Measurements from ENCODE around the gene NFIX.

NFIX gene

GRCh38 chr19:13010038-13010991, 15.0 kb downstream of the NFIX start:
- DNase-seq, result peak; percentile 50 to 81 (median 63)

DNA sequence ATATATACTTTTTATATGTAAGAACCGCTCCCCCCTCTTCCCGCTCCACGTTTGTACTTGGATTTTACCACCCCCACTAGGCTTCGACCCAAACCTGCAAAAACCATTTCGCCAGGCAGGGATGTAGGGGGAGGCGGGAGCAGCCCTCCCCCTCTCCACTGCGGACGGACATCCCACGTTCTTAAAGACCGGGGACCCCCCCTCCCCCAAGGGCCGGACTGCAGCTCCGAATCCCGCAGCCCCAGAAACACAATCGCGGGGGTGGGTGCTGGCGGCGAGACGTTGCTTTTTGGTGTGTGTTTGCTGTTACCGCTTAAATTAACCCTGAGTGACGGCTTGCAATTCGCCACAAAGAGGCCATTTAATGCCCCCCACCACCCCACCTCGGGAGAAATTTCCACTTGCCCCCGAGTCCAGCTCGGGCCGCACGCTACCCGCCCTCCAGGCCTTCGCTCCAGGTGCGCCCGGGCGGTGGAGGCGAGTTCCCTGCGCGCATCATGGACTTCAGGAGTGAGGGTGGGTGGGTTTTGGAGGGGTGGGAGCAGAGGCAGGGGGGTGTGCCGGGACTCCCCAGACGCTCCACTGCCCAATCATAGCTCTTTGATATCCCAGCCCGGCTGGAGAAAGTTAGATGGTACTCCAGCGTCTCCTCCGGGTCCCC, 15.8 kb downstream of the NFIX start:
- no peak for DNase-seq

DNA sequence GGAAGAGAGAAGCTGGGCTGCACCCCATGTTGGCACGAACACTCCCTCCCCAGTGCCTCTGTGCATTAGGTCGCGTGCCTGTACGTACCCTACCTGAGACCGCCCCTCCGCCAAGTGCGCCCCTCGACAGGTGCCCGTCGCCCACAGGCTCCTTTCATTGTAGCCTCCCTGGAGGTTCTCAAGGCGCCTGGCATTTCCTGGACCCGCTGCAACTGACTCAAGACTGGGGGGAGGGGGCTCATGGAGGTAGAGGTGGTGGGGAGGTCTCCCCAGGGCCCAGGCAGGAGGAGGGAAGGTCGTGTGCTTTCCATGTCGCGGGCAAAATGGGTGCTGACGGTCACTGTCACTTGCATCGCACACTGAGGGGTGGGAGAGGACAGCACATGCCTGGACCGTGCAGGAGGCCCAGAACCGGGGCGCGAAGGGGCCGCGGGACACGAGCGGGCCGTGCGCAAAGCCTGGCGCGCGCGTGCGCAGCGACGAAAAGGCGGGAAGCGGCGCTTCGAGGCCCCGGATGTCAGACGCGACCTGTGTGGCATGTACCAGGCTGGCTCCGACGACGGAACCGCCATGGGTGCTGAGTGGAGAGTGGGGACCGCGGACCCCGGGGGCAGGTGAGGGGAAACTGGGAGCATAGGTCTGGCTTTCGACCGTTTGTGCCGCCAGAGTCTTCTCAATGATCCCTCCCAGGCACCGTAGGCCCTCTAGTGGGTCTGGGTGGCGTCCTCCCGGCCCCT, 16.5 kb downstream of the NFIX start:
- peak in 1 of 3 donors; percentile 33 for DNase-seq

- no peak for DNase-seq
These were observed 17.1 kb downstream of the NFIX start for GRCh38 chr19:13012390-13012689.

DNA sequence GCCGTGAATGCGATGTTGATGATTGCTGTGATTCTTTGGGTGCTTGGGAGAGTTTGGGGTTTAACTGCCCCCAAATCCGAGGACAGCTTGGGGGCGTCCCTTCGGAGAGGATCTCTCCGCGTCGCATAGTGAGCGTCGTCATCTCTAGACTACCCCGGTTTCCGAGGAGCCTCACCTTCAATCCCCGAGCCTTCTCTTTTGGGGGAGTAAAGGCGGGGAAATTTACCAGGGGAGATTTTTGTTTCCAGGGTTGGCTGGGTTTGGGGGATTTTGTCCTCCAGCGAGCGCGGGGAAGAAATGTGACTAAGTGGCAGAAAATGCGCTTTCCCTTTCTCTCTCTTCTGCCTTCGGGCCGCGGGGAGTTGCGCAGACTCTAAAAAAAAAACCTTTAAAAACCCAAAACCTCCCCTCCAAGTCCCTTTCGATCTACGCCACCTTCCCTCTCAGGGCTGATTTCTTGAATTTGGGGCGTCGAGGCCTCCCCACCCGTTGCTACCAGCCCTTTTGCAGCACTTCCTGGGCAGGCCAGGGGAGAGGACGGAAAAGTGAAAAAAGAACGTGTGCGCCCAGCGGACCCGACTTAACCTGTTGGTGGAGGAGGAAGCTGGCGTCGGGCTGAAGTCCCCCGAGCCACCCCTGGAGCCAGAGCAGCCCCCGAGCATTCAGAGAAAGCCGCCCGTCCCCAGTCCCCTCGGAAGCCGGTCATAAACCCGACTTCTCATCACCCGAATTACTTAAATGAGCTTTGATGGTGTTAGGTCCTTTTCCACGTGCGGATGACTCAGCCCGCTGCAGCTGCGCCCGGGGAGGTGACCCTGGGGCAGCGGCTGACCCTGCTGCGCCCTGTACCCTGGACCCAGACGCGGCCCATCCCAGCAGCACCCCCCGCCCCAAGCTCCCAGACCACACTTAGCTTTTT, 17.7 kb downstream of the NFIX start:
- DNase-seq, result peak; percentile 85 to 92 (median 90)

GRCh38 chr19:13013649-13014048, 18.4 kb downstream of the NFIX start:
- DNase-seq, result peak in 1 of 3 donors; percentile 22

DNA sequence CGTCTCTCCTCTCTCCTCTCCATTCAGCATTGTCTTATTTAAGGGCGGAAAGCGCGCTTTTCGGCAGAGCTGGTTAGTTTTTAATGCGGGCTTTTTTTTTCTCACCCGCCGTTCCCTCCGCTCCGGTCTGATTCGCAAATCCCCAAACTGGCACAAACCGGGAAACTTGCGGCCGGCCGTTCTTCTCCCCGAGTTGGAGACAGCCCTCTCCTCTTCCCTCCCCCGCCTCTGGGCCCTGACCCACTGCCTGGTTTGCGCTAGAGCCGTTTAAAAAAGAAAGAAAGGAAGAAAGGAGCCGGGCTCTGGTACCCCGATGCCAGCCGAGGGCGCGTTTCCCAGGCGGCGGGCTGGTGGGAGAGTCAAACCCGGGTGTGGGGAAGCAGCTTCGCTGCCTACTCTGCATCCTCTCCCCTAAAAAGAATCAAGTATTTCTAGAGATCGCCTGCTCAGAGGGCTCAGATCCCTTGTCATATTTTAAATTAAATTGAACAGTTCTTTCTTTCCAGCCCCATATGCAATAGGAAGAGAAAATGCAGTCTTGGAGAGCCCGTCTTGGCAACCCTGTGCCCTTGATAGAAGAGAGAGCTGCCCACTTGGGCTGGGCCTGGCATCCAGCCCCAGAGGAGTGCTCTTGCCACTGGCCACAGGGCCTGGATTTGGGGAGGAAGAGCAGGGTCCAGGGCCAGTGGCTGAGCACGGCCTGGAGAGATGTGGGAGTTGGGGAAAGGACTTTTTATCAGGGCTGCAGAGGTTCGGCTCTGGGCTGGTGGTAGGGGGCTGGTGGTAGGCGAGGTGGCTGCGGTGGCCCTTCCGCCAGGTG, 19.0 kb downstream of the NFIX start:
- peak; percentile 48 to 77 (median 61) for DNase-seq

DNA sequence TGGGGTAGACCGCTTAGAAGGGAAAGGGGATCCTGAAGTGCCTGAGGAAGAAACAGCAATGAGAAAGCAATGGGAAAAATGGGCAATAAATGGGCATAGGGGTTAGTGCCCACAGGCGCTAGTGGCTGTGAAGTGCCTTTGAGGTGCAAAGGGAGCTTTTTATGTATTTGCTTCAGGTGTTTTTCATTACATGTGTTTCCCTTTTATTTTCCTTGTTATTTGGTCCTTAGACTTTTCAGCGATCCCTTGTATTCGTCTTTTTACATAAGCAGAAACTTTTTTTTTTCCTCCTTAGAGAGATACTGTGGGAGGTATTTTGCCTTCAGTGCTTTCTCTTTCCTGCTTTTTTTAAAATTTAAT, 19.6 kb downstream of the NFIX start:
- no peak for DNase-seq

DNA sequence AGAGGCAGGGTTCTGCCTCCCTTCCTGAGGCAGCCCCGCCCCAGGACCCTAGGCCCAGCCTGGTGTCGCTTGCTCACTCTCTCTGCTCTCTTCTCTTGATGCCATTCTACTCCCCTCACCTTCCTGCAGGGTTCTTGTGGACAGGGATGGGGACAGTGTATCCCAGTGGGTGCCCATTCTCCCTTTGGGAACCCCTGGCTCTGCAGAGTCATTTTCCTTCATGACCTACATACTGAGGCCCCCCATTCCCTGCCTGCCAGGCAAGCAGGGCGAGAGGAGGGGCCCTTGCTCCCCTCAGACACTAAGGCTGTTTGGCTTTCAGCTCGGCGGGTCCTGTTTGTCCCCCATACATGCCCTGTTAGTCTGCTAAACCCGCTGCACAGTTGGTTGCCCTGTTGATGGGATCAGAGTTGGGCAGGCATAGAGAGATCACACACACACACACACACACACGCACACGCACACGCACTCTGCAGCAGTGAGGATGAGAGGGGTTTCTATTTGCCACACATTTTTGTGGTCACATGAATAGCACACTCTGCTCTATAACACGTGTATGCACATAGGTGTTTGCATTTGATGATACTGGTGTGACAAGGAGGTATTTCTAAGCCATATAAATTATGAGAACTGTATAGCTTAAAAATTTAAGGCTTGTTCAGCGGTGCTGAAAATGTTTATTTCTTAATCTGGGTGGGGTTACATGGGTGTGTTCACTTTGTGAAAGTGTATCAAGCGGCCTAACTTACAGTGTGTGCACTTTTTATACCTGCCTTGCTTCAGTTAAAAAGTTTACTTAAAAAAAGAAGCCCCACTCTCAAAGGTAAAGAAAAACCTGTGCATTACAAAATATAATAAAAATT, 20.3 kb downstream of the NFIX start:
- no peak for DNase-seq

- DNase-seq, result no peak
These were observed 21.0 kb downstream of the NFIX start for GRCh38 chr19:13016245-13016627.

DNA sequence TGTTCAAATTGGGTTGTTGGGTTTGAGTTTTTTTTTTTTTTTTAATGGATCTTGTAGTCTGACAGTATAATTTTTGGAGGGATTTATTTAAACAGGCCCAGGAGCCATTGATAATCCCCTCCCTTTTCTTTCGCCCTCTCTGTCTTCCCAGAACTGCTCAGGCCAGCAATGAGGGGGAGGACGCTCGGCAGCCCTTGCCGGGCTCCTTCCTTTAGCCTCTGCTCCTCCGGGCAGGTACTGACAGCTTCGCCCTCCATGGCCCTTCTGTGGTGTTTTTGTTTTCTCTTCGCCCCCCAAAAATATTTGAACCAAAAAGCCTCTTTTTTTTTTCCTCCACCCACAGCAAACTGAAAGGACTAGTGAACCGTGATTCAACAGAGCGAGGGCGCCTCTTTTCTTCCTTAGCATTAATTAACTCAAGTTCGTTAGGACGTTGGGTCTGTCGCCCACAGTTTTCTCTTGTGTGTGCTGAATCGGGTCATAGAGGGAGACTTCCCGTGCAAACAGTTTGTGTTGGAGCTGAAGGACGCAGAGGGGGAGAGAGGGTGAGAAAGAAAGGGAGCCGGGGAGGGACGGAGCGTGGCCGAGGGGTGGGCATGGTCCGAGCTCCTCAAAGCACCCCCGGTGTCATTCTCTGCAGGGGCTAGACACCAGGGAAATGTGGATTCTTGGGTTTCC, 21.5 kb downstream of the NFIX start:
- DNase-seq, result no peak

DNA sequence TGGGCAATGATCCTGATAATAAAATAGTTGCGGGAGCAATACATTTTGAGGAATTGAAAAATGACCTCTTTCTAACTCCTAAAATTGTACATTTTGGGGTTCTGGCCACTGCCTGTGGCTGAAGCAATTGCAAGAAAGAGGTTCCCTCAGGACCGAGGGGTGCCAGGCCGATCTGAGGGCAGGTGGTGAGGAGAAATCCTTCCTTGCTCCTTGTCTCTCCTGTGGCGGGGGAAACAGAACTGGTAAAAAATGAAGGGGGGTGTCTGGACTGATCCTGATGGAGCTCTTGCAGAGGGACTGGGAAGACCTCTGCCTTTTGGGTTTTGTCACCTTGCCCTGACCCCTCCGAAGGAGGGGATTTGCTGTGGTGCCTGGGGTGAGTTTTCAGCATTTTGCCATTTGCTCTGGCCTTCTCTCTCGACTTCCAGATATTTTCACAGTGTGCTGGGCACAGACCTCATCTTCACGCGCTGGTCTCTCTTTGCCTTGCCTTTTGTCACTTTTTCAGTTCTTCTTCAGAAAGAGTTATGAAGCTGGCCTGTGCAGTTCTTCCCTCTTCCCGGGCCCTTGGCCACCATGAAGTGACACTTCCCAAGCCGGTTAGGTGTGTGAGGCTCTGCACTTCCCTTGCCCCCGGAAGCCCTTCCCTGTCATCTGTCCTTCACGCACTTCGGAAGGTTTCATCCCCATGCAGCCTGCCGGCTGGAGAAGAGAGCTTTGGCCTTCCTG, 22.2 kb downstream of the NFIX start:
- no peak for DNase-seq

DNA sequence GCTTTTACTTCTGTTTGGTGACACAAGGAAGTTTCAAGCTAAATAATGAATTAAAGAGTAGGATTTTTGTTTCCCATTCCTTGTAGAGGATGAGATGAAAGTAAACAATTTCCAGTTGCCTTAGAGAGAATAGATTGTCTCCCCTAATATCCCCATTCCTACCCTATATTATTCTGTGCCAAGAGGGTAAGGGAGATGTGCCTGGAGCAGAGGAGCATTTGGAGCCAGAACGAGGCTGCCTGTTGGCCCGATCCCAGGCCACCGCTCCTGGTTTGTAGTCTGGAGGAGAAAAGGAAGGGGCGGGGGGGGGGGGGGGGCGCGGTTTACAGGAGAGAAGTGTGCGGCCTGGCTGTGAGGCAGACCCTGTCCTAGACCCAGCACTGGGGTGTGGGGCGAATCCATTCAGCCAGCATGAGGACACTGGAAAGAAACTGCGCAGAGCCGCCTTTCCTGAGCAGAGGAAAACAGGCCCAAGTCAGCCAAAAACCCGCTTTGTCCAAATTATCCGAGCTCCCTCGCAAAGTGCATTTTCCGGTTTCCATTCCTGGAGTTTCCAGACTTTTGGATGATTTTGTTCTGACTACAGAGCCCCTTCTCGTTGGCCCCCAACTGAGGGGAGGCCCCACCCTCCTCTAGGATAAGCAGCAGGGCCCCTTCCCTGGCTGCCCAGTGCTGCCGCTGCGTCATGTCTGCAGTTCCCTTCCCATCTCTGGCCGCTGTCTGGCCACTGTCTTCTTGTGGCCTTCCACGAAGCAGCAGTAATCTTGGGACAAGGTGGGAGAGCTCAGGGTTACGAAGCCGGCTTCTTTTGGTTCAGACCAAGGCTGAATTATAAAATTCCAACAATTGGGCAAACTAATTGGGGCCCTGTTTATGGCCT, 23.0 kb downstream of the NFIX start:
- no peak for DNase-seq

GRCh38 chr19:13019332-13019731, 24.1 kb downstream of the NFIX start:
- no peak for DNase-seq

GRCh38 chr19:13020002-13020414, 24.7 kb downstream of the NFIX start:
- DNase-seq, result no peak

DNA sequence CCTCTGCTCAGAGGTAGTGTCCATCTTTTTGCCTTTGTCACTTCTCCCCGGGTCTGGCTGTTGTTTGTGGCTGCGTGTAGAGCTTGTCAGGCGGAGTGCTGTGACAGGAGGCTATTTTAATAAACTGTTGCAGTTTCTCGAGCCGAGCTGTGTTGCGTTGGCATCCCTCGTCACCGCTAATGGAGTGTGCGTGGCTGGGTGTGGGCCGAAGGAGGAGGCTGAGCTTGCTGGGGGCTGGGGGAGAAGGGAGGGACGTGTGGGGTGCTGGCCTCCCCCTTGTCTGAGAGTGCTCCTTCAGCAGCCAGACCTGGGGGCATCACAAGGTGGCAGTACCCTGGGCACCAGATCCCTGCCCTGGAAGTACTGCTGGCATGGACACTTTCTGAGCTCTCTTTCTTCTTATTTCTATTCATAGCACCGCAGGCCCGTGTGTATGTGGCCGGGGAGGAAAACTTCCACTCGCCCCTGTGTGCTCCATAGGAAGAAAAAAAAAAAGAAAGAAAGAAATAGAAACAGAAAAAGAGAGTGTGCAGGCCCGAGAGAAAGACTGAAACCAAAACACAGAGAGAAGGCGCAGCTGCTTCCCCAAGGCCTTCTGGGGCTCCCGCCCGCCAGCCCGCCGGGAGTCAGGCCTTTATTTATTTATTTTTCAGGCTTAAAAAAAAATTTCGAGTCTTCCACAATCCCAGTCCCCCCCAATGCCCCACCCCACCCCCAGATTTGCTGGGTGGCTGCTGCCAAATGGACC, 27.0 kb downstream of the NFIX start:
- peak; percentile 30 to 58 (median 44) for DNase-seq

DNA sequence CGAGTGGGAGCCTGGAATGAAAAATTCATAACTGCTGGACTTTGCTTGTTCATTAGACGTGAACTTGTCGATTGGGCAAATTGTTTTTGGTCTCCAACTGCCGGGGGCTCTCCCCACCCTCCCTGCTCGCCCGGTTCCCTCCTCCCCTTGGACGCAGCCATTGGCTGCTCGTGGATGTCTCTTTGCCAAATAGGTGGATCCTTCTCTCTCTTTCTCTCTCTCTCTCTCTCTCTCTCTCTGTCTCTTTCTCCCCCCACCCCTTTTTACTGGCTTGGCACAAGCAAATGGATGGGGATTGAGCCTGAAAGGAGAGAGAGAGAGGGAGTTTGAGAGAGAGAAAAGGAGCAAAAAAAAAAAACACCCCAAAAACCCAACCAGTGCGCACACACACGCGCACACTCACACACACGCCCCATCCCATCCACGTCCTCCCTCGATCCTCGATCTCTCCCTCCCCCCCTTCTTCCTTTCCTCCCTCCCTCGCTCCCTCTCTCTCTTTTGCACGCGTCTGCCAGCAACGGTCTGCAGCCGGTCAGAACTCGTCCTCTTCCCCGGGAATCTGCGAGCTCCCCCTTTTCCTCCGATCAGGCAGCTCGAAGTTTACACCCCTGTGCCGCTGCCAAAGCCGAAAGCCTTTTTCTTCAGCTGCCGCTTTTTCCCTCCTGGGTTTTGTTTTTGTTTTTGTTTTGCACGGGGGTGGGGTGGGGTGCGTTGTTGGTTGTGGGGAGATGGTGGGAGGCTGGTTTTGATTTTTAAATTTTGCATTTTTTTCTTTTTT, 27.8 kb downstream of the NFIX start:
- DNase-seq, result peak; percentile 40 to 63 (median 43)
